K562 (cell line): ENCODE measurements around the gene POLD3. TPM values are rescaled to one million over a fixed set of nuclear protein-coding genes. Genes with fewer than 3 reads are reported as not detected.

Experiments used
- ATF1 ChIP-seq, 2 experiments: fragments of 450-650 bp in 1 of 2; IDR thresholded peaks; 2 replicates each; pipeline ENCODE4 v1.6.1; 2016; ENCODE audit warnings: missing compliant biosample characterization in 1 of 2, missing genetic modification characterization in 1 of 2
- BHLHE40 ChIP-seq: IDR thresholded peaks from 2 replicates; pipeline ENCODE4 v1.6.1; 2011; ENCODE audit warnings: low read length, improper control_type of control experiment
- CXXC5 ChIP-seq: fragments of 250-450 bp; sonication (Bioruptor Pico); IDR thresholded peaks from 2 replicates; pipeline ENCODE4 v1.8.0; 2022; ENCODE audit warnings: inconsistent platforms, mild to moderate bottlenecking, moderate library complexity
- ELF1 ChIP-seq: fragments of 200-800 bp; sonication (Bioruptor generic); IDR thresholded peaks from 2 replicates; pipeline ENCODE4 v1.6.1; 2016; ENCODE audit warnings: missing genetic modification characterization, missing compliant biosample characterization
- FOXJ2 ChIP-seq: fragments of 200-800 bp; sonication (Bioruptor generic); IDR thresholded peaks from 2 replicates; pipeline ENCODE4 v1.6.1; 2016; ENCODE audit warnings: missing genetic modification characterization, missing compliant biosample characterization
- FOXP1 ChIP-seq: sonication (generic); formaldehyde crosslinking; IDR thresholded peaks from 2 replicates; pipeline ENCODE4 v1.8.0; 2022; ENCODE audit warnings: mild to moderate bottlenecking, missing genetic modification reagents
- KDM5B ChIP-seq: fragments of 200-600 bp; sonication (generic); IDR thresholded peaks from 2 replicates; pipeline ENCODE4 v1.6.1; 2012; ENCODE audit warnings: low read depth, mild to moderate bottlenecking, moderate library complexity, low read length, control low read depth, inconsistent platforms; ENCODE audit not compliant: insufficient replicate concordance
- MAZ ChIP-seq, 2 experiments: fragments of 450-650 bp in 1 of 2; sonication (generic) in 1 of 2; formaldehyde crosslinking; IDR thresholded peaks in 1 of 2; conservative IDR thresholded peaks in 1 of 2; 2 replicates each; pipeline versions ENCODE4 v1.4.0 to v1.5.0; 2020; ENCODE audit warnings: mild to moderate bottlenecking in 1 of 2, missing genetic modification reagents in 1 of 2
- MYBL2 ChIP-seq, 2 experiments: fragments of 450-650 bp in 1 of 2; sonication (generic) in 1 of 2; formaldehyde crosslinking in 1 of 2; IDR thresholded peaks; 2 replicates each; pipeline versions ENCODE4 v1.6.1 to v1.8.1; 2017 to 2022; ENCODE audit warnings: borderline replicate concordance in 1 of 2, inconsistent platforms in 1 of 2, low read depth in 1 of 2, mild to moderate bottlenecking in 1 of 2, missing genetic modification reagents in 1 of 2, moderate library complexity in 1 of 2
- NEUROD1 ChIP-seq: fragments of 150-350 bp; IDR thresholded peaks from 2 replicates; pipeline ENCODE4 v1.6.1; 2014; ENCODE audit warnings: borderline replicate concordance, low read length, low read depth; ENCODE audit not compliant: partially characterized antibody
- POLR3G ChIP-seq: IDR thresholded peaks from 2 replicates; pipeline ENCODE4 v1.6.1; 2011; ENCODE audit not compliant: insufficient read length, insufficient replicate concordance; ENCODE audit errors: extremely low read depth
- SIX5 ChIP-seq, 2 experiments: IDR thresholded peaks; 2 replicates each; pipeline ENCODE4 v1.6.1; 2011; ENCODE audit warnings: low read length in 2 of 2, borderline replicate concordance in 1 of 2, low read depth in 1 of 2, mild to moderate bottlenecking in 1 of 2, moderate library complexity in 1 of 2; ENCODE audit not compliant: insufficient read depth in 1 of 2
- TEAD1 ChIP-seq, 2 experiments: fragments of 450-650 bp in 1 of 2; sonication (generic) in 1 of 2; formaldehyde crosslinking; IDR thresholded peaks; 2 replicates each; pipeline versions ENCODE4 v1.4.0 to v1.8.0; 2020 to 2022; ENCODE audit warnings: mild to moderate bottlenecking in 2 of 2, missing genetic modification reagents in 1 of 2
- polyA plus RNA-seq, 8 experiments: library from polyadenylated mRNA; depleted of rRNA in 4 of 8; stranded (reverse) in 5 of 8; unstranded in 3 of 8; fragments of >200 nt; fragmentation: Nextera tagmentation in 2 of 8; fragmentation: Illumina TruSeq in 1 of 8; extraction: Ambion mirVana in 2 of 8; extraction: Trizol in 1 of 8; gene quantifications; 2 replicates each; pipeline versions ENCODE4 v1.2.1 to v1.2.3, GENCODE V29; 2011 to 2014; ENCODE audit warnings: inconsistent platforms in 1 of 8, missing spikeins in 1 of 8
- total RNA-seq, 7 experiments: library from RNA; depleted of rRNA in 6 of 7; stranded (reverse); fragments of >200 nt in 6 of 7; fragmentation: Illumina TruSeq in 2 of 7; extraction: Trizol in 2 of 7; gene quantifications; 2 replicates each; pipeline versions ENCODE4 v1.2.1 to v1.2.3, GENCODE V29; 2011 to 2021; ENCODE audit warnings: low replicate concordance in 1 of 7
- TF ChIP-seq, protein P1 (sequence below): fragments of 250-450 bp; sonication (Bioruptor Pico); IDR thresholded peaks from 2 replicates; pipeline ENCODE4 v1.5.0; 2022; ENCODE audit warnings: mild to moderate bottlenecking
- TF ChIP-seq, protein P2 (sequence below): sonication (generic); formaldehyde crosslinking; IDR thresholded peaks from 2 replicates; pipeline ENCODE4 v1.9.0; 2022; ENCODE audit warnings: mild to moderate bottlenecking, missing genetic modification reagents
- TF ChIP-seq, protein P3 (sequence below): fragments of 450-650 bp; IDR thresholded peaks from 2 replicates; pipeline ENCODE4 v1.6.1; 2016
- TF ChIP-seq, protein P4 (sequence below), 2 experiments: IDR thresholded peaks; 2 replicates each; pipeline ENCODE4 v1.6.1; 2011; ENCODE audit warnings: borderline replicate concordance in 1 of 2, control low read depth in 1 of 2, low read depth in 1 of 2, low read length in 1 of 2, mild to moderate bottlenecking in 1 of 2, mixed read lengths in 1 of 2, moderate library complexity in 1 of 2; ENCODE audit not compliant: insufficient read depth in 1 of 2, insufficient read length in 1 of 2, poor library complexity in 1 of 2, severe bottlenecking in 1 of 2; ENCODE audit errors: extremely low read depth in 1 of 2
- TF ChIP-seq, protein P5 (sequence below): sonication (generic); formaldehyde crosslinking; IDR thresholded peaks from 2 replicates; pipeline ENCODE4 v1.8.0; 2022; ENCODE audit warnings: missing genetic modification reagents, mild to moderate bottlenecking, moderate library complexity, borderline replicate concordance

POLD3 gene
- total and polyA plus RNA-seq, 9 of the 15 experiments (the other 6 are each of a cell fraction or from before 2014, with no cell fraction given), result 10.6 to 40.1 (median 24.6) TPM

DNA sequence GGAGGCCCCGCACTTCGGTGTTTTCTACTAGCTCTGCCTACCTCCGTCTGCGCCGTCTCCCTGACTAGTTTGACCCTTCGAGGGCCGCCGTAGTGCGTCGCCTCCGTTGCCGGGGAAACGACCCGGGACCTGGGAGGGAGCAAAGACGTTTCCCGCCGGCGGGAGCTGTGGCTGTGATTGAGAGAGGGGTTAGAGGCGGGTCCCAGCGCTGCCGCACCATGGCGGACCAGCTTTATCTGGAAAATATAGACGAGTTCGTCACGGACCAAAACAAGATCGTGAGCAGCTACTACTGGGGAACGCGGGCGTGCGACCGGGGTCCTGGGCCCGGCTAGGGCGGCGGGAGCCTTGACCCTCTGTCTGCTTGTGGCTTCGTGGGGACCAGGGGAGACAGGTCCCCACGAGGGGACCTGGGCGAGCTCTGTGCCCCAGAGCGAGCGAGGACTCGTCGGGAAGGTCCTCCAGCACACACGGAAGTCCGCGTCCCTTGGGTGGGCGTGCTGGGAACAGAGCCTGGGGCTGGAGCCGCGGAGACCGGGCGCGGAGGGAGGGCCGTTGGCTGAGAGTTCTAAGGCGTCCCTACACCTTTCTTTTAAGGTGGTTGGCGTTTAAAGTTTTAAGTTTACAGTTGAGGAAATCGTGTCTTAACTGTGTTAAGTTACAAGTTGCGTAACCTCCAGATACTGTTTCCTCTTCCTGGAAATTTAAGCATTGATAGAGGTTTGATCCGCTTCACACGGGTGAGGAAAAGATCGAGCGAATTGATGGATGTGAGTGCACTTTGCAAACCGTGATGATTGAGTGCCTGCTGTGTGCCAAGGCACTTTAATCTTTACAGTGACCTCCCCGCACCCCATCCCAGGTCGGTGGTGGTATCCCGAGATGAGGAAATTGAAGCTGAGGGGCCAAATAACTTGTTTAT lies at the start of gene POLD3 (continued):
- TF ChIP-seq MAZ (CRISPR knock-in tag; conservative IDR thresholded peaks at IDR 0.05 in 1 of 2, IDR thresholded peaks at IDR 0.05 in 1 of 2) (peak; percentile 59 to 78; a peak in 3 of 4 replicates), FOXJ2 (peak; percentile 92), MYBL2 (IDR thresholded peaks at IDR 0.05; ENCODE audit: low read depth) (no peak), MYBL2 (CRISPR knock-in tag; IDR thresholded peaks at IDR 0.05; ENCODE audit: borderline replicate concordance) (no peak), KDM5B (peak; percentile 54), TEAD1 (CRISPR knock-in tag; IDR thresholded peaks at IDR 0.05) (peak in 1 of 2 experiments; percentile 5; a peak in 1 of 4 replicates), CXXC5 (CRISPR knock-in tag) (peak; percentile 92), BHLHE40 (peak; percentile 38; the same call in 1 of the 2 replicates), ELF1 (tag) (peak; percentile 63; the same call in 1 of the 2 replicates), NEUROD1 (peak; percentile 85), FOXP1 (CRISPR knock-in tag) (peak; percentile 20; the same call in 1 of the 2 replicates), ATF1 (CRISPR knock-in tag; IDR thresholded peaks at IDR 0.05) (no peak), ATF1 (tag; IDR thresholded peaks at IDR 0.05) (peak; percentile 92), POLR3G (no peak), SIX5 (IDR thresholded peaks at IDR 0.05; ENCODE audit: borderline replicate concordance in 1 of 2, insufficient read depth in 1 of 2, low read depth in 1 of 2, low read length in 2 of 2) (peak in 1 of 2 experiments; percentile 11; a peak in 1 of 4 replicates)
- TF ChIP-seq, protein P1, sequence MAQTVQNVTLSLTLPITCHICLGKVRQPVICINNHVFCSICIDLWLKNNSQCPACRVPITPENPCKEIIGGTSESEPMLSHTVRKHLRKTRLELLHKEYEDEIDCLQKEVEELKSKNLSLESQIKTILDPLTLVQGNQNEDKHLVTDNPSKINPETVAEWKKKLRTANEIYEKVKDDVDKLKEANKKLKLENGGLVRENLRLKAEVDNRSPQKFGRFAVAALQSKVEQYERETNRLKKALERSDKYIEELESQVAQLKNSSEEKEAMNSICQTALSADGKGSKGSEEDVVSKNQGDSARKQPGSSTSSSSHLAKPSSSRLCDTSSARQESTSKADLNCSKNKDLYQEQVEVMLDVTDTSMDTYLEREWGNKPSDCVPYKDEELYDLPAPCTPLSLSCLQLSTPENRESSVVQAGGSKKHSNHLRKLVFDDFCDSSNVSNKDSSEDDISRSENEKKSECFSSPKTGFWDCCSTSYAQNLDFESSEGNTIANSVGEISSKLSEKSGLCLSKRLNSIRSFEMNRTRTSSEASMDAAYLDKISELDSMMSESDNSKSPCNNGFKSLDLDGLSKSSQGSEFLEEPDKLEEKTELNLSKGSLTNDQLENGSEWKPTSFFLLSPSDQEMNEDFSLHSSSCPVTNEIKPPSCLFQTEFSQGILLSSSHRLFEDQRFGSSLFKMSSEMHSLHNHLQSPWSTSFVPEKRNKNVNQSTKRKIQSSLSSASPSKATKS (CRISPR knock-in tag), result no peak
- TF ChIP-seq, protein P2, sequence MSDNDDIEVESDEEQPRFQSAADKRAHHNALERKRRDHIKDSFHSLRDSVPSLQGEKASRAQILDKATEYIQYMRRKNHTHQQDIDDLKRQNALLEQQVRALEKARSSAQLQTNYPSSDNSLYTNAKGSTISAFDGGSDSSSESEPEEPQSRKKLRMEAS, result 0 out of 2 replicates have a peak, but pooled peaks have one; percentile 16
- TF ChIP-seq, protein P3, sequence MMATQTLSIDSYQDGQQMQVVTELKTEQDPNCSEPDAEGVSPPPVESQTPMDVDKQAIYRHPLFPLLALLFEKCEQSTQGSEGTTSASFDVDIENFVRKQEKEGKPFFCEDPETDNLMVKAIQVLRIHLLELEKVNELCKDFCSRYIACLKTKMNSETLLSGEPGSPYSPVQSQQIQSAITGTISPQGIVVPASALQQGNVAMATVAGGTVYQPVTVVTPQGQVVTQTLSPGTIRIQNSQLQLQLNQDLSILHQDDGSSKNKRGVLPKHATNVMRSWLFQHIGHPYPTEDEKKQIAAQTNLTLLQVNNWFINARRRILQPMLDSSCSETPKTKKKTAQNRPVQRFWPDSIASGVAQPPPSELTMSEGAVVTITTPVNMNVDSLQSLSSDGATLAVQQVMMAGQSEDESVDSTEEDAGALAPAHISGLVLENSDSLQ, result peak; percentile 44; the same call in 1 of the 2 replicates
- TF ChIP-seq, protein P4, sequence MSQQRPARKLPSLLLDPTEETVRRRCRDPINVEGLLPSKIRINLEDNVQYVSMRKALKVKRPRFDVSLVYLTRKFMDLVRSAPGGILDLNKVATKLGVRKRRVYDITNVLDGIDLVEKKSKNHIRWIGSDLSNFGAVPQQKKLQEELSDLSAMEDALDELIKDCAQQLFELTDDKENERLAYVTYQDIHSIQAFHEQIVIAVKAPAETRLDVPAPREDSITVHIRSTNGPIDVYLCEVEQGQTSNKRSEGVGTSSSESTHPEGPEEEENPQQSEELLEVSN (IDR thresholded peaks at IDR 0.05; ENCODE audit: borderline replicate concordance in 1 of 2, extremely low read depth in 1 of 2, insufficient read depth in 1 of 2, insufficient read length in 1 of 2, low read depth in 1 of 2, low read length in 1 of 2, poor library complexity in 1 of 2, severe bottlenecking in 1 of 2), result peak; percentile 74 to 88
- TF ChIP-seq, protein P5, sequence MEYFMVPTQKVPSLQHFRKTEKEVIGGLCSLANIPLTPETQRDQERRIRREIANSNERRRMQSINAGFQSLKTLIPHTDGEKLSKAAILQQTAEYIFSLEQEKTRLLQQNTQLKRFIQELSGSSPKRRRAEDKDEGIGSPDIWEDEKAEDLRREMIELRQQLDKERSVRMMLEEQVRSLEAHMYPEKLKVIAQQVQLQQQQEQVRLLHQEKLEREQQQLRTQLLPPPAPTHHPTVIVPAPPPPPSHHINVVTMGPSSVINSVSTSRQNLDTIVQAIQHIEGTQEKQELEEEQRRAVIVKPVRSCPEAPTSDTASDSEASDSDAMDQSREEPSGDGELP (CRISPR knock-in tag), result peak; percentile 77; the same call in 1 of the 2 replicates
